IMR-90 (cell line): ENCODE measurements around the gene PTK6. TPM values are rescaled to one million over a fixed set of nuclear protein-coding genes. Genes with fewer than 3 reads are reported as not detected.
A peak's percentile ranks its signal among the peaks of the same experiment; 100 is the strongest.

Experiments used
- ATAC-seq: fragments of 200-7000 bp; cut with Tn5 transposase; 2 replicates; pipeline ENCODE4 v1.9.1; 2020; ENCODE audit warnings: low read depth, mild to moderate bottlenecking, moderate library complexity
- BruUV-seq: library from RNA; stranded (reverse); fragments of 400-500 nt; replicated peaks from 2 replicates; lab custom pipeline; 2021; lab: Mats Ljungman, UMichigan
- CTCF ChIA-PET: fragments of 300-600 bp; formaldehyde crosslinking; extraction: SDS; loops from one replicate; lab custom pipeline; 2021; ENCODE audit warnings: antibody characterized with exemption; lab: Yijun Ruan, JAX
- POLR2A ChIA-PET: fragments of 300-600 bp; sonication (Branson Sonifier 250); formaldehyde crosslinking; loops from one replicate; lab custom pipeline; 2022; ENCODE audit warnings: antibody characterized with exemption; ENCODE audit not compliant: unreplicated experiment; lab: Charles Lee
- DNase-seq: peaks from one replicate; pipeline ENCODE4 v3.0.0; 2013
- H2AFZ ChIP-seq: replicated peaks from 2 replicates; pipeline ENCODE3; 2013; ENCODE audit warnings: low read length, mild to moderate bottlenecking; ENCODE audit not compliant: poor library complexity
- H2AK5ac ChIP-seq: 2 replicates; pipeline ENCODE4 v1.6.1; 2013; ENCODE audit warnings: low read depth, low read length, inconsistent platforms
- H2AK9ac ChIP-seq: replicated peaks from 2 replicates; pipeline ENCODE3; 2013; ENCODE audit warnings: mild to moderate bottlenecking, low read depth, low read length, moderate library complexity; ENCODE audit not compliant: poor library complexity
- H2BK120ac ChIP-seq: 2 replicates; pipeline ENCODE4 v1.6.1; 2013; ENCODE audit warnings: low read depth, low read length, inconsistent platforms
- H2BK15ac ChIP-seq: 3 replicates; pipeline ENCODE4 v1.6.1; 2013; ENCODE audit warnings: low read depth, low read length, inconsistent platforms
- H2BK20ac ChIP-seq: 2 replicates; pipeline ENCODE4 v1.6.1; 2013; ENCODE audit warnings: low read depth, mild to moderate bottlenecking, inconsistent platforms, low read length, moderate library complexity
- H2BK5ac ChIP-seq: 2 replicates; pipeline ENCODE4 v1.6.1; 2013; ENCODE audit warnings: mild to moderate bottlenecking, low read depth, low read length, inconsistent platforms; ENCODE audit not compliant: poor library complexity, severe bottlenecking
- H3K14ac ChIP-seq: replicated peaks from 2 replicates; pipeline ENCODE4 v1.6.1; 2013; ENCODE audit warnings: low read depth, low read length, inconsistent platforms
- H3K18ac ChIP-seq: 2 replicates; pipeline ENCODE4 v1.6.1; 2013; ENCODE audit warnings: low read depth, low read length, control low read depth
- H3K23ac ChIP-seq: 2 replicates; pipeline ENCODE4 v1.6.1; 2013; ENCODE audit warnings: low read depth, low read length, inconsistent platforms
- H3K27ac ChIP-seq: 2 replicates; pipeline ENCODE4 v1.5.1; 2013; ENCODE audit warnings: mild to moderate bottlenecking, control low read depth, low read length; ENCODE audit not compliant: insufficient read depth
- H3K27me3 ChIP-seq: 2 replicates; pipeline ENCODE4 v1.6.1; 2013; ENCODE audit warnings: low read length; ENCODE audit not compliant: control insufficient read depth, insufficient read depth
- H3K36me3 ChIP-seq: 2 replicates; pipeline ENCODE4 v1.6.1; 2013; ENCODE audit warnings: low read length, mixed read lengths; ENCODE audit not compliant: control insufficient read depth, insufficient read depth
- H3K4ac ChIP-seq: 2 replicates; pipeline ENCODE4 v1.6.1; 2013; ENCODE audit warnings: low read depth, low read length, inconsistent platforms
- H3K4me1 ChIP-seq: 2 replicates; pipeline ENCODE4 v1.6.1; 2013; ENCODE audit warnings: low read length, mixed read lengths; ENCODE audit not compliant: control insufficient read depth, insufficient read depth
- H3K4me2 ChIP-seq: 2 replicates; pipeline ENCODE4 v1.6.1; 2013; ENCODE audit warnings: low read depth, mild to moderate bottlenecking, control low read depth, low read length, moderate library complexity
- H3K4me3 ChIP-seq: 2 replicates; pipeline ENCODE4 v1.5.1; 2013; ENCODE audit warnings: low read depth, mild to moderate bottlenecking, control low read depth, low read length, moderate library complexity; ENCODE audit not compliant: insufficient read depth
- H3K56ac ChIP-seq: 2 replicates; pipeline ENCODE4 v1.6.1; 2013; ENCODE audit warnings: low read length, inconsistent platforms; ENCODE audit not compliant: insufficient read depth; ENCODE audit errors: extremely low read depth
- H3K79me1 ChIP-seq, 2 experiments: 2 replicates each; pipeline ENCODE4 v1.6.1; 2013; ENCODE audit warnings: low read length in 2 of 2, inconsistent platforms in 1 of 2, low read depth in 1 of 2
- H3K9ac ChIP-seq: 2 replicates; pipeline ENCODE4 v1.6.1; 2013; ENCODE audit warnings: low read depth, low read length, control low read depth
- H3K9me1 ChIP-seq: 2 replicates; pipeline ENCODE4 v1.6.1; 2013; ENCODE audit warnings: low read length, inconsistent platforms; ENCODE audit not compliant: insufficient read depth
- H3K9me3 ChIP-seq: 2 replicates; pipeline ENCODE4 v1.6.1; 2013; ENCODE audit warnings: low read length; ENCODE audit not compliant: control insufficient read depth, insufficient read depth
- H4K20me1 ChIP-seq: 2 replicates; pipeline ENCODE4 v1.6.1; 2013; ENCODE audit warnings: low read length, inconsistent platforms; ENCODE audit not compliant: insufficient read depth
- H4K5ac ChIP-seq: 2 replicates; pipeline ENCODE4 v1.6.1; 2013; ENCODE audit warnings: mild to moderate bottlenecking, low read depth, low read length, control low read depth
- H4K8ac ChIP-seq, 2 experiments: 2 replicates each; pipeline ENCODE4 v1.6.1; 2013; ENCODE audit warnings: low read depth in 2 of 2, low read length in 2 of 2, control low read depth in 1 of 2, inconsistent platforms in 1 of 2
- H4K91ac ChIP-seq: 2 replicates; pipeline ENCODE4 v1.6.1; 2013; ENCODE audit warnings: low read depth, low read length, inconsistent platforms; ENCODE audit not compliant: insufficient read depth
- NFE2L2 ChIP-seq: fragments of 150-350 bp; IDR thresholded peaks from 2 replicates; pipeline ENCODE4 v1.6.1; 2016; ENCODE audit warnings: low read depth, mild to moderate bottlenecking, low read length
- WGBS, 2 experiments: methylation state at CpG; one replicate each; pipeline versions ENCODE4 v1.1.5 to v1.1.7; 2013; ENCODE audit warnings: missing lambda C conversion rate in 2 of 2; ENCODE audit not compliant: insufficient read length in 1 of 2; ENCODE audit errors: extremely low coverage in 2 of 2; 5-methylcytosine and 5-hydroxymethylcytosine counted together
- dilution Hi-C: fragments of 300-500 bp; cut with HindIII; formaldehyde crosslinking; loops from one replicate; pipeline ENCODE4 v1.14.3; 2018; ENCODE audit warnings: low sequenced_read_pairs; ENCODE audit not compliant: unreplicated experiment
- in situ Hi-C: fragments of 300-500 bp; cut with MboI; formaldehyde crosslinking; loops from 3 replicates; pipeline ENCODE4 v1.14.3; 2019; ENCODE audit warnings: low sequenced_read_pairs, inconsistent platforms, mixed read lengths
- intact Hi-C: fragments of 100-400 bp; cut with micrococcal nuclease; formaldehyde crosslinking; loops from 2 replicates; pipeline ENCODE4 v1.10.0; 2022
- polyA plus RNA-seq, 3 experiments: library from polyadenylated mRNA; depleted of rRNA; stranded (reverse); fragments of >200 nt; gene quantifications; 2 replicates each; pipeline ENCODE4 v1.2.3, GENCODE V29; 2012; ENCODE audit warnings: low replicate concordance in 1 of 3
- total RNA-seq: library from RNA; depleted of rRNA; stranded (reverse); fragments of >200 nt; gene quantifications from 2 replicates; pipeline ENCODE4 v1.2.3, GENCODE V29; 2012

PTK6 gene
- total and polyA plus RNA-seq, 2 of the 4 experiments (the other 2 are of a cell fraction), result not detected

- WGBS, 2 experiments, result 58% methylated on average over 20 of the region's 49 CpGs; no CpG with 5 or more reads in 1 of the 2 experiments
- Histone ChIP-seq H3K9me3 (no peaks in the 10 kb centered on the region), H3K4me3 (no peak overlapping the region), H3K27ac (no peak overlapping the region), H4K5ac (no peak overlapping the region), H3K36me3 (no peaks in the 10 kb centered on the region), H4K91ac (no peak overlapping the region), H2AK5ac (no peak overlapping the region), H2AFZ (no peak overlapping the region), H3K56ac (no peak overlapping the region), H3K14ac (no peak overlapping the region), H3K79me1 (no peaks in the 10 kb centered on the region), H4K20me1 (no peaks in the 10 kb centered on the region), H2BK120ac (no peak overlapping the region), H3K4ac (no peak overlapping the region), H2BK5ac (no peak overlapping the region), H4K8ac (no peak overlapping the region), H3K18ac (no peak overlapping the region), H3K9ac (no peak overlapping the region), H3K27me3 (peaks cover 4% of the 10 kb centered on the region; the same call in 1 of the 2 replicates), H2BK15ac (no peak overlapping the region), H2AK9ac (peak overlapping the region; percentile 16), H3K23ac (no peak overlapping the region), H3K4me1 (no peaks in the 10 kb centered on the region; the same call in 1 of the 2 replicates), H3K9me1 (no peaks in the 10 kb centered on the region), H3K4me2 (no peak overlapping the region), H2BK20ac (no peak overlapping the region)
- no peak for DNase-seq
- in situ Hi-C loops (loop anchor here (10.0 kb wide), 2 partner anchors 330 to 440 kb away; partner anchors contain the start of genes ABHD16B, SAMD10 and TPD52L2), dilution Hi-C loops (no loop called here), intact Hi-C loops (loop anchor here (5.0 to 10.0 kb wide), 3 partner anchors 120 to 522 kb away; partner anchors contain the start of genes RTEL1, STMN3 and UCKL1)
- POLR2A ChIA-PET, result no interaction called here
- BruUV-seq, result no TSS peak
- CTCF ChIA-PET, result no interaction called here
- ATAC-seq, result no peak
- no peak for TF ChIP-seq NFE2L2
Observed at GRCh38 chr20:63534831-63535651, 2.1 kb downstream of the PTK6 start.
